ENCODE data around the gene TCP1.
"Not testable (repeated sequence)": the region's sequence is repeated elsewhere in the genome, so short reads cannot be mapped to it uniquely, and the experiment has no call there.

The TCP1 gene

DNA sequence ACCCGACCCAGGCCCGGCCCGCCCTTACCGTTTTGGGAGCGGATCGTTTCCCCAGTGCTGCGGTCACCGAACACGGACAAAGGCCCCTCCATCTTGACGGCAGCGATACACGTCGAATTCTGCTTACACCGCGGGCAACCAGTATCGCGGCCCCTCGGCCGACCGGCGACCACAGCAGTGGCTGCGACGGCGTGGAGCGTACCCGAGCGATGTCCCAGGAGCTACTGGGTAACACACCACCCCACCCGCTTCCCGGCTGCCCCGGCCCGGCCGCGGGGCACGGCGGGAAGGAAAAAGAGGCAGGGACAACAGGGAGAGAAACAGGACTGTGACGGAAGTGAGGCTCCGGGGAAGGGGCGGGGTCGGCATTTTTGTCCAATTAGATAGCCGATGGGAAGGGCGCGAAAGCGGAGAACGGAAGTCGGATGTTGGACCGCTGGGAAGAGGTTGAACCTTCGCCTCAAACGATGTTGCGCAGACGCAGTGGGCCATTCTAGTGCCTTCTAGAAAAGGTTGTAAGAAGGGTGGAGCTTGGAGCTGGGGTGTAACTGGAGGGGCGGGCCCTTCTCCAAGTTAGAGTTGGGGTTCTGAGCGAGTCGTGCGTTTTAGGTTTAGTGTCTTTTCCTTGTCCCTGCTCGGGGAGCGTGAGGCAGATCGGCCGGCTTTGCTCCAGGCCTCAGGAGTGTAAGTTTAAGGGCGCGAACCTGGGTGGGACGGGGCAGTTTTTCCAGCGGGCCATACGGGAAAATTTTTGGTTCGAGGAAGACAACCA, at the start of gene TCP1:
Gene TCP1 (minus strand): TSS at position 226 of the 772 bp plus-strand sequence. CDS start 134 bp downstream, at position 92.
- DNase-seq (ENCODE audit: low spot score) = peak; percentile 100

DNA sequence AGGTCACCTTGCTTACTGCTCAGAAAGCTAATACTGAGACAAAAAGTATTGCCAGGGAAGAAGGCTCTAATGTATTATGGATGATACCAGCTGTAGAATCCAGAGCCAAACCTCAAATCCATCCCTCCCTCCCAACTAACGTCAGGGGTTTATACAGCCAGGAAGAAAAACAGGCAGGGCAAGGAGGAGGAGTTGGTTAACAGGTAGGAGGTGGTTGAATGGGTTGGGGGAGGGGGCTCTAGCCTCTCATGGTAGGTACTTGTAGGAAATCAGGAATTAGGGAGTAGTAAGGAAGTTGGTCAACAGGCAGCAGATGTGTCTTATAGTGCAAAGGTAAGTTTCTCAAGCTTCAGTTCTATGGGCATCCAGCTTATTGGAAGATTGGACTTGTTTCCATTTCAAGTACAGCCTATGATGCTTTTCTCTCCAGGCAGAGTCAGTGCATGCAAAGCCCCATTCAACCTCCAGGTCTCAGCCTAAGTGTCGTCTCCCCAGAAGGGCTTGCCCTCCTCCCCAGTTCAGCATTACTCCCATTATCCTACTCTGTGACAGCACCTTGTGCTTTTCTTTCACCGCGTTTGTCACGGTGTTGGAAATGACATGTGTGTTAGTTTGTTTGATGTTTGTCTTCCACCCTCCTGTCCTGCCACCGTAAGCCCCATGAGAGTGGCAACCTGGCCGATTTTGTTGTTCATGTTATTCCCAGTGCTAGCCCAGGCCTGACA, 48.8 kb upstream of the TCP1 start:
- DNase-seq (ENCODE audit: low spot score) = no peak

DNA sequence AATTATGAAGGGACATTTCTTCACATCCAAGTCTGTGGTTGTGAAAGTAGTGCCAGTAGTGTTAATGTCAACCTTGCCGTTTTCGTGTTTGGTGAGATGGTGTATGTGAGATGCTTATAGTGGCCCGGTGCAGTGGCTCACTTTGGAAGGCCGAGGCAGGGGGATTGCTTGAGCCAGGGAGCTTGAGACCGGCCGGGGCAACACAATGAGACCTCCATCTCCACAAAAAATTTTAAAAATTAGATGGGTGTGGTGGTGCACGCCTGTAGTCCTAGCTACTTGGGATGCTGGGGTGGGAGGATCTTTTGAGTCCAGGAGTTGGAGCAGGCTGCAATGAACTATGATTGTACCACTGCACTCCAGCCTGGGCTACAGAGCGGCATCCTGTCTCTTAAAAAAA, 48.1 kb upstream of the TCP1 start:
- no peak for DNase-seq (ENCODE audit: low spot score)

DNA sequence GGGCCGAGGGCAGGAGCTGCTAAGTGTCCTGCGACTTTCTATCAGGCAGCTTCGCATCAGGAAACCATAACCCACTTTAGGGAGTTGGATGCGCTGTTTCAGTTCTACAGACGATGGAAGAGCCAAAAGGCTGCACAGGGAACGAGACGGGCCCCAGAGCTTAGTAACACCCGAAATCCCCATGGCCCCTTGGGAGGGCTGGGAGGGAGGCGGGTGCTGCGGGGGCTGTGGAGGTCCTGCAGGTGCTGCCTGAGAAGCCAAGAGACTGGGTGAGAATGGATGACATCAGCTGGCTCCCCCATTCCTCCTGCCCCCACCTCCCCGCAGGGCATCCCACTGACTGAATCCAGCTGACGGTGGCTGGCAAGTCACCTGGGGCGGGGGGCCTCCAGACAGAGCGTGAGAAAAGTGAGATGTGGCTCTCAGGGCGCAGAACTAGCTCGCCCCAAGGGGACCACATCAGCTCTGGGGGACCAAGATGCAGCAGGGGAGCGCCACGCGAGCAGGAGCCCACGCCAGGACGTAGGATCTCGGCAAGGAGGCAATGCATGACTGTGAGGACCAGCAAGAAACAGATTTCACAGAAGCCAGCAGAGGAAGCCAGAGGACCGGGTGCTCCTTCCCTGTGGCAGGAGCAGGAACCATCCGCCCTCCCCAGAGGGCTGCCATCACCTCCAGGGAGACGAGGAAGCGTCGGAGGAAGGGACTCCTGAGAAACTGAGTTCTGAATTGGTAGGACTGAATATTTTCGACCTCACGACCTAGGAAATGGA, 47.5 kb upstream of the TCP1 start:
- no peak for DNase-seq (ENCODE audit: low spot score)

DNA sequence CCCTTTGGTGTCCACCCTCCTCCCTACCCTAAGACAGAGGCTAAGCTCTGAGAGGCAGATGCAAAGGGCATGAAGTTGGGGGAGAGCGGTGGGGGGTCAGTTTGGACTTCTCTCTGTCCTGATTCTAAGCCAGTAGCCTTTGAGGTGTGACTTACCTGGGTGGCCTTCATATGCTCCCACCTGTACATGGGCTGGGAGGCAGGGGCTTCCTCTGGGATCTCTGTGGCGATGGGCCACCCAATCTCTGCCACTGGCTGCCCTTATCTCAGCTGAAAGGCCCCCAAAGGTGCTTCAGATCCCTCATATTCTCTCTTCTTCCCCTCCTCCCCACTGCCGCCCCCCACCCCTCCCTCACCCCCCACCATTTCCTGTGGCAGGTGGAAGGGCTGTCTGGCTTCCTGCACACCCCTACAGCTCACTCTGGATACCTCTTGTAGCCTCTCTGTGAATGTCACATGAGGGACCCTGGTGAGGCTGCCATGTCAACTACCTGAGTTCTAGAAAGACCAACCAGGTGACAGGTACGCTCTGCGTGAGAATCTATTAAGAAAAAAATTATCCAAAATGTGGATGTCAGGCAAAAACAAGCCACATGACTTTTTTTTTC, 44.7 kb upstream of the TCP1 start:
- no peak for DNase-seq (ENCODE audit: low spot score)

DNA sequence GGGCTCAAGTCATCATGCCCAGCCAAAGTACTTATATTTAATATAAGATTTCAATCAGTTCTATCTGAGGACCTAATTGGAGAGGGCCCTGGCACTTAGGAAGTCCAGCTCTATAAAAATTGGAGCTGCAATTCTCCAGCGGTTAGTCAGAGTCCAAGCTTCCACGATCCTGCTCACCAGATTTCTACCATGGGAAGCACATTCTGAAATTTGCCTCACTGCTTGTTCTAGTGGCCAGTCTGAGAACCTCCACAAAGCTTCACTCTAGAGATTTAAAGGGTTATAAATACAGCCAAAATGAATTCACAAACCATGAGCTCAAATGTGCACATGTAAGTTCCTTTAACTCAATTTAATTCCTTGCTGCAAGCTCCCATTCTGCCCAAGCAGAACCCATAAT, 44.2 kb upstream of the TCP1 start:
- DNase-seq (ENCODE audit: low spot score) = no peak

DNA sequence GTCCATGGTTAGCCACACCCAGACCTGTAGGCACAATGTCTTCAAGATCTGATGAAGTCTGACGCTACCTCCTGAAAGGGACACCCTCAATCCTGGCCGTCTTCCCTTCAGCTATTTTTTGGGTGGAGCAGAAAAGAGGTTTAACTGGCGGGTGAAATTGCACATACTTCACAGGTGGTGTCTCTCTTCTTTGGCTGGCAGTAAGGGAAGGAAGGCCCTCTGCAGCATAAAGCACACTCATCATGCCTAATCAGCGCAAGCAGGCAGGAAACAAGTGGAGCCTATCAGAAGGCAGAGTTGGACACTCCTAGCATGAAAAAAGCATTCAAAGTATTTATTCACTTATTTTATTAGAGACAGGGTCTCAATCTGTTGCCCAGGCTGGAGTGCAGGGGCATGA, 43.5 kb upstream of the TCP1 start:
- no peak for DNase-seq (ENCODE audit: low spot score)

DNA sequence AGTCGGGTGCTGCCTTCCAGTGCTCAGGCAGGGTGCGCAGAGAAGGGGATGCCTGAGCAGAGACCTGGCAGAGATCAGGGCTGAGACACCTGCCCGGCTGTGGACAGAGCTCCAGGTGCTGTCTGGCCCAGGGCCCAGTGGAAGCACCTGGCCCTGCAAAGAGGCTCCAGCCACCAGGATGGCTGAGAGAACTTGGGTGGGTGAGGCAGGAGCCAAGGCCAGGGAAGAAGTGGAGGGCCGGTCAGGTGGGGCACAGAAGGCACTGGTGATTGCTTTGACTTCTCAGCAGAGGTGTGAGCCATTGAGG, 41.9 kb upstream of the TCP1 start:
- no peak for DNase-seq (ENCODE audit: low spot score)

DNA sequence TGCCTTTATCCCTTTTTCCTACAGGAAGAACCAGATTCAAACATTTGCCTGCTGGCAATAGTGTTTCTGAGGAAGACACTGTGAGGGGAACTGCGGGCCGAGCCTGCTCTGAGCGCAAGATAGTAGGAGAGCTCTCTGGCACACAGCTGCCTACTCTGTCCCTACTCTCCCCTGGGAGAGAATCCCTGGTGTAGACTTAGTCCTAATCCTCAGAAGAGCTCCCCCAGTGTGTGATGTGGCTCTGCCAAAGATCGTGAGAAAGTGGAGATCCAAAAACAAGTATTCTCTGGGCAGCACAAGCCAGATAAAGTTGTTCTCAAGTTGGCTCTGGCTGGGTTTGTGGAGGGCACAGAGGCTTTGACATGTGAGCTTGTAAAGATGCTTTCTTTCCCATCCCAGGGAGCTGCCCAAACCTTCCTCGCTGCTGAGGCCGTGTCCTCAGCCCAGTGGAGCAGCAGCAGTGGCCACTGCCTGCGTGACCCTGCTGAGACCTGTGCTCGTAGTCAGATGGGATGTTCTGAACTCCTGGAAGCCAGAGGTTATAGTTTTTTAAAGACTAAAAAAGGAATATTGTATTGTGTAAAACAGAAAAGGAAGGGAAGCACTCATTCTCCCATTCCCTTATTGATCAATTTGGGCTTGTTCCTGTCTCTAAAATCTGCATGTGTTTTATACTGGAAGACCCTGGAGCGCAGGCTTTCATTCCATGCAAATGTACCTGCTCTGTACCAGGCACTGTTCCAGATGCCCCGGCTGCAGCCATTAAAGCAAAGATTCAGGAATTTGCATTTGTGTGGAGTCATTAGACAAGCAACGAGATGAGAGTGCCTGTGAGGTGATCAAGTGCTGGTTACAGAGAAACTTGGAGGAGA, 41.3 kb upstream of the TCP1 start:
- no peak for DNase-seq (ENCODE audit: low spot score)

DNA sequence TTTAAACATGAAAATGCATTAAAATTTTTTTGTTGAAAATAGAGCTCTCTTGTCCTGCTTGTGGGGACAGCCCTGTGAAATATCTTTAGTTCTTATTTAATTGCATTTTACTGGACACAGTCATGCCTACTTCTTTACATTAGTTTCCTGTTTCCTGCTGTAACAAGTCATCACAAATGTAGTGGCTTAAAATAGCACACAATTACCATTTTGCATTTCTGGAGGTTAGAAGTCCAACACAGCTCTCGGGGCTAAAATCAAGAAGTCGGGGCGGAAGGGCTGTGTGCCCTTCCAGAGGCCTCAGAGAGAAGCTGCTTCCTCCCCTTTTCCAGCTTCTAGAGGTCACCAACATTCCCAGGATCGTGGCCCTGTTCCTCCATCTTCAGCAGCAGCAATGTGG, 40.1 kb upstream of the TCP1 start:
- no peak for DNase-seq (ENCODE audit: low spot score)

DNA sequence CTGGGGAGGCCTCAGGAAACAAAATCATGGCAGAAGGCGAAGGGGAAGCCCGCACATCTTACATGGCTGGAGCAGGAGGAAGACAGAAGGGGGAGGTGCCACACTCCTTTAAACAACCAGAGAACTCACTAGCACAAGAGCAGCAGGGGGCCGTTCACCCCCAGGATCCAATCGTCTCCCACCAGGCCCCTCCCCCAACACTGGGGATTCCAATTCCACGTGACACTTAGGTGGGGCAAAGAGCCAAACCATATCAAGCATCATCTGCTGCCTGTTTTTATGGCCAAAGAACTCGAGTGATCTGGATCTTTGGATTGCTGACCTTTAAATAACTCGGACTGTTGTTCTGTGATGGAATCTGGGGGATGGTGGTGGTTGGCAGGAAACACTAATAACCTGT, 38.7 kb upstream of the TCP1 start:
- DNase-seq (ENCODE audit: low spot score) = no peak

DNA sequence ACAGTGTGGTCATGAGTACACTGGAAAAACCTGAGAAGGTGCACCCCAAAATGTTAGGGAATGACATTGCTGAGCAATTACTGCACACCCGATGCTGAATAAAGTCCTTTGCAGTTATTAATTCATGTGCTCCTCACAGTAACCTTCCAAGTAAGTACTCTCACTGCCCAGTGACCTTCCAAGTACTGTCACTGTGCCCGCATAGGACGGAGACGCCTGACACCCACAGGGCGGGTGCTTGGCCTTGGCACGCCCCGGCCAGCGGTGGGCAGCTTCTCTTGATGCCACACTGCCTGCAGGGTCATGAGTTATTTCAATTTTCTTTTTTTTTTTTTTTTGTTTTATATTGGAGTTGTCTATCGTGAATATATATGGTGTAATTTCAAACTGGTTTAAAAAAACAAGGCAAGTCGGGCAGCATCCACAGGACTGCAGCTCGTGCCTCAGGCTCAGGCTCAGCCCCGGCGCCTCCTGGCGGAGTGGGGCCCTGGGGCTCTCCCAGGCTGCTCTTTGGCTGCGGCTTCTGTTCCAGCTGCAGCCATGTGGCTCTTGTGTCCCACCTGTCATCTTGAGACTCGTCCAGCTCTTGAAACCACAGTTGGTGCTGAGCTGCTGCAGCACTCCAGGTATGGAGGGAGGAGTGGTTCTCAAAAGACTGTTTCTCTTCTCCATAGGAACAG, 37.7 kb upstream of the TCP1 start:
- DNase-seq (ENCODE audit: low spot score) = no peak

DNA sequence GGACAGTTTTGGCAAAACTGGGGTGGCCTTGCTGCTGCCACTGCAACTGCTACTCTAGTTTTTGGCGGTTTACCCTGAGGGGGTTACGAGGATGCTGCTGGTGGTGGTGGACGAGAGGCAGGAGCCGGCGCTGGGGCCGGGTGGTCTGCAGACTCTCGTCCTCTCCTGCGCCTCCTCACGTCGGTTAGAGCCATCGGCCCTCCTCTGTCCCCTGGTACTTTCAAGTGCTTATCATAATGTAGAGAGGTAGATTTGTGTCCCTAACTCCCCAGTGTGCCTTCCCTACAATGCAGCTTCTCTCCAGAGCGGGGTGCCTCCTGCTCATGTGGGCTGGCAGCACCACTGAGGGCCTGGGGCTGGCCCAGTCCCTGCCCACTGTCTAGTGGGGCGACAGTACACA, 36.6 kb upstream of the TCP1 start:
- DNase-seq (ENCODE audit: low spot score) = no peak

DNA sequence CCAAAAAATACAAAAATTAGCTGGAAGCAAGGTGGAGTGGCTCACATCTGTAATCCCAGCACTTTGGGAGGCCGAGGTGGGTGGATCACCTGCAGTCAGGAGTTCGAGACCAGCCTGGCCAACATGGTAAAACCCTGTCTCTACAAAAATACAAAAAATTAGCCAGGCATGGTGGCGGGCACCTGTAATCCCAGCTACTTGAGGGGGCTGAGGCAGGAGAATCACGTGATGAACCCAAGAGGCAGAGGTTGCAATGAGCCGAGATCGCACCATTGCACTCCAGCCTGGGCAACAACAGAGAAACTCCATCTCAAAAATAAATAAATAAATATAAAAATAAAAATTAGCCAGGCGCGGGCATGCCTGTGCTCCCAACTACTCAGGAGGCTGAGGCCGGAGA, 35.3 kb upstream of the TCP1 start:
- DNase-seq (ENCODE audit: low spot score) = not testable (repeated sequence)

DNA sequence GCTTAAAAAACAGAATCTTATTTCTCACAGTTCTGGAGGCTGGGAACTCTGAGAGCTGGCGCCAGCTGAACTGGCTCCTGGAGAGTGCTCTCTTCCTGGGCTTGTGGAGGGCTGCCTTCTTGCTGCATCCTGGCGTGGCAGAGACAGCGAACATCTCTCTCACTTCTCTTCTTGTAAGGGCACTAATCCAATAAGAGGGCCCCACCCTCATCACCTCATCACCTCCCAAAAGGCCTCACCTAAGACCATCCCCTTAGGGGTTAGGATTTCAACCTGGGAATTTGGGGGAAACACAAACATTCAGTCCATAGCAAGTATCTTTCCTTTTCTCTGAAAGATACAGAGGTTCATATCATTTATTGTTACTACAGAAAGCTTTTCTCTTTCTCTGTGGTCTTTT, 34.6 kb upstream of the TCP1 start:
- DNase-seq (ENCODE audit: low spot score) = no peak

DNA sequence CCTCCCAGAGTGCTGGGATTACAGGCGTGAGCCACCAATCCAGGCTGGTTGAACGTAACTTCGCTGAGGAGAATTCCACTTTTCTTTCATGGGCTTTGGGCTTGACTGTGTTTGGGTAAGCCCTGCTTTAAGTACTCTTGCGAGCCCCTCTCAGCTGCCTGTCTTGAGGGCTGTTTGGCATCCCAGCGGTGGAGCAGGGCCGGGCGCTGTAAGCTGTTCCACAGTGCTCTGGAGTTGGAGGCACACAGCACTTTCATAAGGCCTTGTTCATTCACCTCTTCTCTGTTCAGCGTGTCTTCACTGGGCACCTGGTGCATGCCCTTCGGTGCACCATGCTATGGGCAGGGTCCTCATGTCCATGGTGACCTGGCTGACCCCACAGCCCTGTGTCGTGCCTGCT, 32.3 kb upstream of the TCP1 start:
- DNase-seq (ENCODE audit: low spot score) = no peak

DNA sequence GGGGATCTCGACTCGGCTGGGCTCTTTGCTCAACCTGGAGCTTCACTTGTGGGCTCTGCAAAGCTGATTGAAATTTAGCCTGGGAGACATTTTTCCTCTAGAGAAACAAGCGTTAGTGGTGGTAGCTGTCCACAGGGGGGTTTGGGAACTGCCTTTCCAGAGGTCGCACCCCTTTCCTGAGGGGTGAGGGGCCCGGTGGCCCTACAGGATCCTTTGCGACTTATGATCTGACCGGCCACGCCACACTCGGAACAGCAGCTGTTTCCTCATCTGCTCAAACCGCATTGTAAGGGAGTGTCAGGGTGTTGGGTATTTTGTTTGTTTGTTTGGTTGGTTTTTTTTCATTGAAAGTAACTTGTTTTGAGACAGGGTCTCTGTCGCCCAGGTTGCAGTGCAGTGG, 31.7 kb upstream of the TCP1 start:
- DNase-seq (ENCODE audit: low spot score) = no peak

DNA sequence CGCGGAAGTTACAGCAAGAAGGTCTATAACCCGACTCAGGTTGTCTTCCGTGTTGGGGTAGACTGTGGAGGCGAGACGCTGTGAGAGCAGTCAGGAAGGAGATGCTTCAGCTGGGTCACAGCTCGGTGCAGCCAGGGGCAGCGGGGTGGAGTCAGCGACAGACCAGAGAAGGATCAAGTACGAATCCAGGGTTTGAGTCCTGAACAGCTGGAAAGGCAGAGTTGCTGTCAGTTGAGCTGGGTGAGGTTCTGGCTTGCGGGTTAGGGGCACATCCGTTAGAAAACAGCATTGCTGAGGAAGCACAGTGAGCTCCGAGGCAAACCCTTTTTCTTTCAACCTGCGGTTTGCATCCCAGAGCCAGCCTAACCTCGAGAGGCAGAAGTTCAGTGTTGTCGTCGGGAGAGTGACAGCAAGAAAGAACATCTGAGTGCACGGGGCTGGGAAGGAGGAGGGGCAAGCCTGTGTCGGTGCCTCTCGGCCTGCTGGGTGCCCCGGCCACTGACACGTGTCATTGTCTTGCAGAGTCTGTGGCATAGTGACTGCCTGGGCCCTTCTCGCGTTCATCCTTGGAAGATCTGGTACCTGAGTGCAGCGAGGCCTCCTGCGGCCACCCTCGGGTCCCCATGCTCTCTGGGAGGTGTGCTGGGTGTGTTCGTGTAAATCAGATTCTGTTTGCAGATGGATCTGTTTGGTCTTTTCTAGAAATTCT, 30.7 kb upstream of the TCP1 start:
- DNase-seq (ENCODE audit: low spot score) = no peak

DNA sequence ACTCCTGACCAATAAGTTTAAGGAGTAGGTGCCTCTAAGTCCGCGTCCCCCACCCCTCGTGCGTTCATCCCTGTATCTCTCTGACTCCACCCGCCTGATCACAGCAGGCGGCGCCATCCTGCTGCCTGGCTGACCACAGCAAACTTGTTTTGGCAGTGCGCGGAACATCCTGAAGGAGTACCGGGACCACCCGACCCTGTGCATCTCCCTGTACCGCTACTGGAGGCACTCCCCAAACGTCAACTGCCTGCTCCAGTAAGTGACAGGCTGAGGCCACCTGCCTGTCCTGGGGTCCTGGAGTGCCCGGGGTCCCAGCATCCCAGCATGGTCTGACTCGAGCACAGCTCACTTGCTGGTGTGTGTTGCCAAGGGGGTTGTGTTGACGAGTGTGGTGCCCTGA, 29.7 kb upstream of the TCP1 start:
- DNase-seq (ENCODE audit: low spot score) = no peak

DNA sequence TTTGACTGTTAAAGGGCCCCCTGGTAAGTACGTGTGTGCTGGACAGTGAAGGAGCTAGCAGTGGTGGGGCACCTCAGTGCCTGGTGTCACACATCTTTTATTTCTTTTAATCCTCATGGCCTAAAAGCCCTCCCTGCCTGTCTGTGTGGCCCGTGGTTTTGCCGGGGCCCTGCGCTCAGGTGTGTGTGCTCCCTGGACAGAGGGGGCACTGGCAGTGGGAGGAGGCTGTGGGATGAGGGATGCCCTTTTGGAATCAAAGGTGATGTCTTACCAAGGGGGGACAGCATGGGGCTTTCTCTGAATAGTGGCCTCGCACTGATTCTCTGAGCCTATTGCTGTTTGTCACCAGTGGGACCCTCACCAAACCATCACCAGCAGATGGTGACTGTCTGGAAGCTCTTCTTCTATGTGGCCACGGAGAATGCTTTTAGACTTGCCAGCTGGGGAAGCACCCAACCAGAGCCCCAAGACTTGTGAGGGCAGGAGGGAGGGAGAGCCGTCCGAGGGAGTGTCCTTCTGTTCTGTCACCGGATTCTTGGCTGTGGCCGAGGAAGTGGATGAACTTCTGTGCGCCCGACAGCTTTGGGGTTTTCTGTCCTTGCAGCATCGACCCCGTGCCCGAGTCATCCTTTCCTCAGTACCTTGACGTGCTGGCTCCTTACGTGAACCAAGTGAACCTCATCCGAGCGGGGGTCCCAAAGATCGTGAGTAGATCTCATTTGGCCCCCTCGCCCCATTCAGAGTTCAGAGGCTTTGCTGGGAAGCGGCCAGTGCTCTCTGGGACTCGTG, 28.7 kb upstream of the TCP1 start:
- DNase-seq (ENCODE audit: low spot score) = no peak

Data from pons (tissue), 1 donor.